Right lobe of liver (tissue), 6 donors: ENCODE data around the gene ARAF. TPM values are rescaled to one million over a fixed set of nuclear protein-coding genes. Genes with fewer than 3 reads are reported as not detected.

ENCODE experiments used
- ATAC-seq, 4 donors: fragments of 200-7000 bp; cut with Tn5 transposase; one replicate each; pipeline ENCODE4 v1.9.1; 2020; ENCODE audit warnings: mild to moderate bottlenecking in 4 of 4, moderate library complexity in 4 of 4
- DNase-seq, 3 donors: peaks; one replicate each; pipeline ENCODE4 v3.0.0-alpha.2; 2020
- H3K27ac ChIP-seq, 3 donors: fragments of 200-600 bp; one replicate each; pipeline ENCODE4 v1.8.0; 2022
- H3K27me3 ChIP-seq, 2 donors: fragments of 200-600 bp; one replicate each; pipeline ENCODE4 v1.8.0; 2022
- H3K36me3 ChIP-seq, 4 donors: fragments of 200-600 bp; sonication (generic) in 1 of 4; one replicate each; pipeline versions ENCODE4 v1.5.1 to v1.8.0; 2017 to 2022; ENCODE audit warnings: control low read depth in 1 of 4
- H3K4me1 ChIP-seq, 4 donors: fragments of 200-600 bp; sonication (generic) in 1 of 4; one replicate each; pipeline versions ENCODE4 v1.5.1 to v1.8.0; 2017 to 2022; ENCODE audit warnings: control low read depth in 1 of 4
- H3K4me3 ChIP-seq, 3 donors: fragments of 200-600 bp; one replicate each; pipeline ENCODE4 v1.8.0; 2022
- H3K9me3 ChIP-seq, 4 donors: fragments of 200-600 bp; sonication (generic) in 1 of 4; one replicate each; pipeline versions ENCODE4 v1.5.1 to v1.8.0; 2017 to 2022; ENCODE audit warnings: control low read depth in 1 of 4
- CTCF ChIP-seq, 4 donors: fragments of 200-600 bp in 3 of 4; fragments of 450-650 bp in 1 of 4; IDR thresholded peaks; one replicate each; pipeline versions ENCODE4 v1.5.1 to v1.8.0; 2016 to 2022; ENCODE audit warnings: antibody characterized with exemption in 4 of 4, mild to moderate bottlenecking in 2 of 4
- POLR2A ChIP-seq: fragments of 450-650 bp; IDR thresholded peaks from one replicate; pipeline ENCODE4 v1.6.1; 2017; ENCODE audit warnings: antibody characterized with exemption, mild to moderate bottlenecking
- WGBS: methylation state at CpG from one replicate; pipeline ENCODE4 v1.1.6; 2018; ENCODE audit warnings: low coverage, low lambda C conversion rate; ENCODE audit not compliant: insufficient coverage; ENCODE audit errors: missing lambda C conversion rate; 5-methylcytosine and 5-hydroxymethylcytosine counted together
- intact Hi-C, 2 donors: fragments of 100-400 bp; cut with DNase I; formaldehyde crosslinking; loops; one replicate each; pipeline versions ENCODE4 v1.11.2 to v1.14.1; 2022
- microRNA-seq, 2 donors: library from miRNA; unstranded; fragments of <30 nt; microRNA quantifications; one replicate each; pipeline ENCODE4, GENCODE V29; 2019 to 2020
- small RNA-seq, 2 experiments: library from RNA; depleted of rRNA; stranded (forward); fragments of <200 nt; gene quantifications; one replicate each; pipeline ENCODE3, GENCODE V24; 2016
- total RNA-seq, 6 experiments: library from RNA; depleted of rRNA in 2 of 6; stranded (reverse); fragments of >200 nt in 2 of 6; fragmentation: NEBNext Ultra II Directional in 3 of 6; extraction: Animal tissue kit (Norgen Biotek cat#: 25700) in 3 of 6; gene quantifications; one replicate each; pipeline versions ENCODE4 v1.1.0 to v1.2.4, GENCODE V29; 2016 to 2023
- donor health status: DM: no; HTN: yes; CAD: no.
- donor health status: DM: no; HTN: no; CAD: no.
- donor health status: DM: no; HTN: no; CAD: no.
- donor health status: DM: no; HTN: yes; CAD: no.
- donor health status: DM: no; HTN: yes; CAD: no.

Gene ARAF
- total RNA-seq, 6 experiments from 2014 or later = 31.5 to 86.0 (median 54.9) TPM

- no peak within 1 kb of the TSS for H3K27ac ChIP-seq
- TF ChIP-seq CTCF (IDR thresholded peaks at IDR 0.05) (peak in 3 of 4 donors; percentile 10 to 11 (median 10)), POLR2A (no peak)
- no peaks in the 10 kb centered on the region for H3K4me1 ChIP-seq
- intact Hi-C loops = no loop called here
- H3K36me3 ChIP-seq = no peaks in the 10 kb centered on the region
- DNase-seq (peak; percentile 66 to 84 (median 80)), ATAC-seq (peak; percentile 89 to 96 (median 94))
- peak within 1 kb of the TSS in 2 of 3 donors; percentile 14 to 32 for H3K4me3 ChIP-seq
- H3K9me3 ChIP-seq = no peaks in the 10 kb centered on the region
- WGBS = 64% methylated on average over 11 of the region's 88 CpGs
- H3K27me3 ChIP-seq = no peaks in the 10 kb centered on the region
Observed at GRCh38 chrX:47619486-47620302, 58.7 kb downstream of the ARAF start, which contains the start of gene SYN1. TSS of gene SYN1 (minus strand) at chrX:47619857. CDS start at chrX:47619728, 129 bp downstream.

GRCh38 chrX:47620303-47620685 is 59.3 kb downstream of the ARAF start:
- no peak overlapping the region for H3K4me3 ChIP-seq
- no peak for TF ChIP-seq POLR2A
- TF ChIP-seq CTCF (IDR thresholded peaks at IDR 0.05) = no peak
- ATAC-seq (no peak), DNase-seq (no peak)
- no peaks in the 10 kb centered on the region for H3K4me1 ChIP-seq
- H3K36me3 ChIP-seq = no peaks in the 10 kb centered on the region
- 63% methylated on average over 7 of the region's 9 CpGs for WGBS
- no peak overlapping the region for H3K27ac ChIP-seq
- H3K9me3 ChIP-seq = no peaks in the 10 kb centered on the region
- no peaks in the 10 kb centered on the region for H3K27me3 ChIP-seq
- intact Hi-C loops = no loop called here

Small RNA genes lying within 50 kb of the gene (microRNA-seq; reads per million reads assigned to microRNA genes)
- gene MIR4769 = 0.64 to 0.87 reads per million in 2 donors

Small RNA genes lying within 50 kb of the gene (small RNA-seq; reads per million reads assigned to genes)
- 0 reads per million in 2 experiments for gene MIR4769

Other genes with a start within 250 kb of the ARAF start
- gene ZNF157, start 190.6 kb upstream of the ARAF start, total RNA-seq = not detected
- gene ZNF41, start 78.0 kb upstream of the ARAF start, total RNA-seq = 1 to 10 TPM; 2.7 to 6.1 (median 3.9) TPM
- gene TIMP1, start 21.2 kb downstream of the ARAF start, total RNA-seq = 100 to 1,000 TPM in 4 of 6 experiments, 10 to 100 TPM in 2; 82.1 to 432 (median 143) TPM
- gene SYN1, start 58.7 kb downstream of the ARAF start, total RNA-seq = 1 to 10 TPM in 2 of 6 experiments, under 1 TPM in 3, not detected in 1; 0.22 to 3.1 (median 0.37) TPM
- gene CFP, start 68.7 kb downstream of the ARAF start, total RNA-seq = 10 to 100 TPM in 3 of 6 experiments, 1 to 10 TPM in 3; 6.8 to 24.0 (median 9.8) TPM
- 10 to 100 TPM; 14.8 to 23.9 (median 19.7) TPM for gene ELK1, start 89.4 kb downstream of the ARAF start, total RNA-seq
- gene UXT, start 98.0 kb downstream of the ARAF start, total RNA-seq = 10 to 100 TPM; 40.2 to 53.5 (median 49.5) TPM